GM11168 (cell line): ENCODE data around the gene PLK4.

ENCODE experiments used
- in situ Hi-C: fragments of 300-500 bp; cut with MboI; formaldehyde crosslinking; loops from one replicate; pipeline ENCODE4 v1.12.0; 2022; ENCODE audit warnings: low sequenced_read_pairs; ENCODE audit not compliant: unreplicated experiment

PLK4 gene

GRCh38 chr4:127880763-127881562, at the start of gene PLK4:
Gene PLK4 (plus strand): TSS chr4:127880893. CDS start chr4:127881135, 242 bp downstream.
- in situ Hi-C loops: no loop called here

- in situ Hi-C loops: no loop called here
Observed at GRCh38 chr4:127832585-127832984, 48.1 kb upstream of the PLK4 start.

GRCh38 chr4:127843704-127844600, 36.7 kb upstream of the PLK4 start:
- in situ Hi-C loops: no loop called here

GRCh38 chr4:127844601-127845116, 36.0 kb upstream of the PLK4 start:
- in situ Hi-C loops: no loop called here

- in situ Hi-C loops: no loop called here
Observed at GRCh38 chr4:127846061-127846460, 34.6 kb upstream of the PLK4 start.

GRCh38 chr4:127846765-127847164, 33.9 kb upstream of the PLK4 start:
- in situ Hi-C loops: no loop called here

- in situ Hi-C loops: no loop called here
Observed at GRCh38 chr4:127849505-127850234, 31.0 kb upstream of the PLK4 start.

- in situ Hi-C loops: no loop called here
Observed at GRCh38 chr4:127852661-127853060, 28.0 kb upstream of the PLK4 start.

- in situ Hi-C loops: no loop called here
Observed at GRCh38 chr4:127856196-127856812, 24.4 kb upstream of the PLK4 start.

GRCh38 chr4:127856813-127857447, 23.8 kb upstream of the PLK4 start:
- in situ Hi-C loops: no loop called here

- in situ Hi-C loops: no loop called here
Observed at GRCh38 chr4:127857641-127858040, 23.1 kb upstream of the PLK4 start.

- in situ Hi-C loops: no loop called here
Observed at GRCh38 chr4:127868196-127868595, 12.5 kb upstream of the PLK4 start.

- in situ Hi-C loops: no loop called here
Observed at GRCh38 chr4:127870281-127870680, 10.4 kb upstream of the PLK4 start.

- in situ Hi-C loops: no loop called here
Observed at GRCh38 chr4:127870688-127871087, 10.0 kb upstream of the PLK4 start.

- in situ Hi-C loops: no loop called here
Observed at GRCh38 chr4:127875791-127876190, 4.9 kb upstream of the PLK4 start.

GRCh38 chr4:127881563-127881864, 821 bp downstream of the PLK4 start:
- in situ Hi-C loops: no loop called here

- in situ Hi-C loops: no loop called here
Observed at GRCh38 chr4:127888559-127888958, 7.9 kb downstream of the PLK4 start.

- in situ Hi-C loops: no loop called here
Observed at GRCh38 chr4:127889903-127890302, 9.2 kb downstream of the PLK4 start.

GRCh38 chr4:127896069-127896468, 15.4 kb downstream of the PLK4 start:
- in situ Hi-C loops: no loop called here

- in situ Hi-C loops: no loop called here
Observed at GRCh38 chr4:127896528-127896927, 15.8 kb downstream of the PLK4 start.
